T-cell (primary cell): Measurements from ENCODE around the gene ASCC1. TPM values are rescaled to one million over a fixed set of nuclear protein-coding genes. Genes with fewer than 3 reads are reported as not detected.

ENCODE experiments used
- ATAC-seq, 4 experiments: fragments of 200-7000 bp in 3 of 4; fragments of 150-1000 bp in 1 of 4; cut with Tn5 transposase; replicated peaks in 1 of 4; 1 replicate in 3 of 4; 2 replicates in 1 of 4; pipeline ENCODE4 v1.10.0; 2021; ENCODE audit warnings: moderate library complexity in 3 of 4, mild to moderate bottlenecking in 2 of 4, moderate number of reproducible peaks in 1 of 4
- CTCF ChIA-PET, 2 donors: fragments of 300-600 bp; sonication (Branson Sonifier 250); formaldehyde crosslinking; loops; one replicate each; lab custom pipeline; 2022; ENCODE audit warnings: antibody characterized with exemption in 2 of 2; lab: Charles Lee
- POLR2A ChIA-PET, 2 donors: fragments of 300-600 bp; sonication (Branson Sonifier 250); formaldehyde crosslinking; loops; one replicate each; lab custom pipeline; 2022; ENCODE audit warnings: antibody characterized with exemption in 2 of 2; lab: Charles Lee
- DNase-seq, 35 experiments: peaks; one replicate each; pipeline versions ENCODE4 v3.0.0 to v3.0.0-alpha.2; 2013 to 2023
- H3K27ac ChIP-seq: one replicate; pipeline ENCODE4 v1.5.1; 2013; ENCODE audit warnings: low read length
- H3K27me3 ChIP-seq, 2 experiments: replicated peaks in 1 of 2; 1 replicate in 1 of 2; 2 replicates in 1 of 2; pipeline versions ENCODE4 v1.6.1 to v1.7.0; 2013; ENCODE audit warnings: low read length in 1 of 2, mixed read lengths in 1 of 2; ENCODE audit not compliant: control insufficient read depth in 2 of 2, insufficient read depth in 2 of 2; ENCODE audit errors: extremely low read depth in 1 of 2
- H3K36me3 ChIP-seq, 2 donors: 1 replicate in 1 of 2; 2 replicates in 1 of 2; pipeline versions ENCODE4 v1.6.1 to v1.7.0; 2013; ENCODE audit warnings: low read length in 1 of 2; ENCODE audit not compliant: control insufficient read depth in 2 of 2, insufficient read depth in 1 of 2; ENCODE audit errors: extremely low read depth in 1 of 2
- H3K4me1 ChIP-seq, 2 experiments: 1 replicate in 1 of 2; 2 replicates in 1 of 2; pipeline versions ENCODE4 v1.6.1 to v1.7.0; 2013; ENCODE audit warnings: low read length in 2 of 2, mixed read lengths in 1 of 2; ENCODE audit not compliant: insufficient read depth in 2 of 2, control insufficient read depth in 1 of 2; ENCODE audit errors: extremely low read depth in 1 of 2
- H3K4me3 ChIP-seq, 2 donors: 1 replicate in 1 of 2; 2 replicates in 1 of 2; pipeline versions ENCODE4 v1.5.1 to v1.7.0; 2013; ENCODE audit warnings: mild to moderate bottlenecking in 2 of 2, low read length in 1 of 2, moderate library complexity in 1 of 2; ENCODE audit not compliant: control insufficient read depth in 1 of 2; ENCODE audit errors: extremely low read depth in 1 of 2
- H3K9me3 ChIP-seq: 2 replicates; pipeline ENCODE4 v1.7.0; 2013
- H3K27ac Mint-ChIP-seq, 2 donors: one replicate each; pipeline ENCODE4 v1.8.0; 2020 to 2021; ENCODE audit warnings: mild to moderate bottlenecking in 2 of 2, mixed read lengths in 2 of 2
- H3K27me3 Mint-ChIP-seq, 2 donors: one replicate each; pipeline ENCODE4 v1.8.0; 2021 to 2022; ENCODE audit warnings: mixed read lengths in 2 of 2
- H3K36me3 Mint-ChIP-seq: one replicate; pipeline ENCODE4 v1.8.0; 2021; ENCODE audit warnings: mixed read lengths
- H3K4me1 Mint-ChIP-seq, 3 donors: one replicate each; pipeline ENCODE4 v1.8.0; 2020 to 2022; ENCODE audit warnings: mixed read lengths in 3 of 3, mild to moderate bottlenecking in 1 of 3
- H3K4me3 Mint-ChIP-seq, 3 donors: one replicate each; pipeline ENCODE4 v1.8.0; 2020 to 2022; ENCODE audit warnings: mild to moderate bottlenecking in 3 of 3, mixed read lengths in 3 of 3, moderate library complexity in 3 of 3
- H3K9me3 Mint-ChIP-seq, 3 donors: one replicate each; pipeline ENCODE4 v1.8.0; 2020 to 2022; ENCODE audit warnings: mixed read lengths in 3 of 3
- WGBS: methylation state at CpG from one replicate; pipeline ENCODE4 v1.1.5; 2013; ENCODE audit warnings: missing lambda C conversion rate; ENCODE audit not compliant: insufficient coverage; 5-methylcytosine and 5-hydroxymethylcytosine counted together
- total RNA-seq, 35 experiments: library from RNA in 6 of 35; stranded (reverse) in 6 of 35; fragments of 120-200 nt in 1 of 35; gene quantifications; one replicate each; pipeline versions ENCODE4 v1.2.1 to v1.2.4 and lab custom pipeline; 2013 to 2026

Gene ASCC1
- total RNA-seq, 5 donors from 2014 or later (not counting 1 experiment from before 2014, with no cell fraction given): 15.7 to 24.1 (median 21.7) TPM

GRCh38 chr10:72056113-72056512, 160.0 kb downstream of the ASCC1 start:
- Mint-ChIP-seq H3K27me3 (no peaks in the 10 kb centered on the region), H3K4me1 (peaks cover 32 to 33% (median 32%) of the 10 kb centered on the region in 3 donors), H3K4me3 (no peak overlapping the region), H3K27ac (no peak overlapping the region), H3K36me3 (no peaks in the 10 kb centered on the region), H3K9me3 (no peaks in the 10 kb centered on the region)
- Histone ChIP-seq H3K27ac (no peak overlapping the region), H3K4me3 (no peak overlapping the region), H3K4me1 (peaks cover 0 to 11% of the 10 kb centered on the region in 2 experiments), H3K36me3 (no peaks in the 10 kb centered on the region), H3K9me3 (no peaks in the 10 kb centered on the region), H3K27me3 (peaks cover 0 to 3% of the 10 kb centered on the region in 2 experiments)
- ChIA-PET CTCF (interaction anchor here (0.6 to 0.7 kb wide), 3 partner anchors 265 to 1195 kb away, joined by 3 to 4 read pairs (median 3); no protein-coding TSS in a partner anchor), POLR2A (interaction anchor here (0.6 to 0.7 kb wide), 3 partner anchors 9 to 679 kb away, joined by 3 read pairs; no protein-coding TSS in a partner anchor)
- ATAC-seq (no peak), DNase-seq (no peak)
- WGBS: 86% methylated on average over 4 of the region's 5 CpGs

GRCh38 chr10:72053690-72054089, 162.4 kb downstream of the ASCC1 start:
- Histone ChIP-seq H3K9me3 (no peaks in the 10 kb centered on the region), H3K4me3 (no peak overlapping the region), H3K36me3 (no peaks in the 10 kb centered on the region), H3K27me3 (peaks cover 0 to 3% of the 10 kb centered on the region in 2 experiments), H3K27ac (no peak overlapping the region), H3K4me1 (peaks cover 0 to 7% of the 10 kb centered on the region in 2 experiments)
- ChIA-PET POLR2A (no interaction called here), CTCF (no interaction called here)
- ATAC-seq (no peak), DNase-seq (no peak)
- Mint-ChIP-seq H3K27me3 (no peaks in the 10 kb centered on the region), H3K4me1 (peaks cover 10 to 14% (median 12%) of the 10 kb centered on the region in 3 donors), H3K36me3 (no peaks in the 10 kb centered on the region), H3K4me3 (no peak overlapping the region), H3K9me3 (no peaks in the 10 kb centered on the region), H3K27ac (no peak overlapping the region)
- 90% methylated on average over 7 of the region's 7 CpGs for WGBS

GRCh38 chr10:72050873-72051272, 165.2 kb downstream of the ASCC1 start:
- Histone ChIP-seq H3K4me3 (no peak overlapping the region), H3K4me1 (no peaks in the 10 kb centered on the region), H3K36me3 (no peaks in the 10 kb centered on the region), H3K9me3 (no peaks in the 10 kb centered on the region), H3K27ac (no peak overlapping the region), H3K27me3 (peaks cover 0 to 3% of the 10 kb centered on the region in 2 experiments)
- Mint-ChIP-seq H3K4me1 (peaks cover 7 to 11% (median 8%) of the 10 kb centered on the region in 3 donors), H3K36me3 (no peaks in the 10 kb centered on the region), H3K9me3 (no peaks in the 10 kb centered on the region), H3K27me3 (no peaks in the 10 kb centered on the region), H3K4me3 (no peak overlapping the region), H3K27ac (no peak overlapping the region)
- POLR2A ChIA-PET: no interaction called here
- no peak for DNase-seq
- 100% methylated on average over 1 of the region's 3 CpGs for WGBS
- CTCF ChIA-PET: interaction anchor here in 1 of 2 donors (0.5 to 0.6 kb wide), 2 partner anchors 293 to 1949 kb away, joined by 3 read pairs; no protein-coding TSS in a partner anchor
- no peak for ATAC-seq

GRCh38 chr10:72049969-72050781, 165.9 kb downstream of the ASCC1 start:
- CTCF ChIA-PET: interaction anchor here in 1 of 2 donors (0.6 to 1.7 kb wide), 3 partner anchors 9 to 228 kb away, joined by 3 to 6 read pairs (median 3); no protein-coding TSS in a partner anchor

GRCh38 chr10:72049472-72049871, 166.6 kb downstream of the ASCC1 start:
- H3K9me3 Mint-ChIP-seq: no peaks in the 10 kb centered on the region
- H3K9me3 ChIP-seq: no peaks in the 10 kb centered on the region
- no peak overlapping the region for H3K4me3 ChIP-seq
- H3K36me3 Mint-ChIP-seq: no peaks in the 10 kb centered on the region
- no peaks in the 10 kb centered on the region for H3K4me1 ChIP-seq
- POLR2A ChIA-PET: no interaction called here
- 67% methylated on average over 1 of the region's 1 CpG for WGBS
- ATAC-seq: no peak
- peaks cover 0 to 3% of the 10 kb centered on the region in 2 experiments for H3K27me3 ChIP-seq
- H3K27ac Mint-ChIP-seq: no peak overlapping the region
- peaks cover 7 to 8% (median 7%) of the 10 kb centered on the region in 3 donors for H3K4me1 Mint-ChIP-seq
- H3K4me3 Mint-ChIP-seq: no peak overlapping the region
- DNase-seq: no peak
- no peaks in the 10 kb centered on the region for H3K27me3 Mint-ChIP-seq
- no peak overlapping the region for H3K27ac ChIP-seq
- CTCF ChIA-PET: interaction anchor here (0.6 to 1.9 kb wide), 11 partner anchors 8 to 370 kb away, joined by 3 to 13 read pairs (median 5); no protein-coding TSS in a partner anchor
- no peaks in the 10 kb centered on the region for H3K36me3 ChIP-seq

More at GRCh38 chr10:72049969-72050781, 165.9 kb downstream of the ASCC1 start:
- peaks cover 7 to 9% (median 8%) of the 10 kb centered on the region in 3 donors for H3K4me1 Mint-ChIP-seq
- Histone ChIP-seq H3K27me3 (peaks cover 0 to 3% of the 10 kb centered on the region in 2 experiments), H3K9me3 (no peaks in the 10 kb centered on the region), H3K27ac (no peak overlapping the region), H3K4me1 (no peaks in the 10 kb centered on the region), H3K4me3 (no peak overlapping the region), H3K36me3 (no peaks in the 10 kb centered on the region)
- POLR2A ChIA-PET: no interaction called here
- ATAC-seq (no peak), DNase-seq (no peak)
- WGBS: no CpG with 5 or more reads among the region's 5 CpGs
- no peak overlapping the region for H3K4me3 Mint-ChIP-seq
- H3K27me3 Mint-ChIP-seq: no peaks in the 10 kb centered on the region
- no peaks in the 10 kb centered on the region for H3K36me3 Mint-ChIP-seq
- H3K9me3 Mint-ChIP-seq: no peaks in the 10 kb centered on the region
- no peak overlapping the region for H3K27ac Mint-ChIP-seq

- no peaks in the 10 kb centered on the region for H3K36me3 Mint-ChIP-seq
- Histone ChIP-seq H3K4me3 (no peak overlapping the region), H3K27me3 (peaks cover 0 to under 1% of the 10 kb centered on the region in 2 experiments), H3K9me3 (no peaks in the 10 kb centered on the region), H3K4me1 (no peaks in the 10 kb centered on the region), H3K27ac (no peak overlapping the region), H3K36me3 (no peaks in the 10 kb centered on the region)
- no peak overlapping the region for H3K4me3 Mint-ChIP-seq
- peak overlapping the region; percentile 21 to 72 for H3K27ac Mint-ChIP-seq
- DNase-seq: peak; percentile 66 to 95 (median 82)
- ChIA-PET CTCF (interaction anchor here (0.5 to 1.9 kb wide), 40 partner anchors 9 to 1092 kb away, joined by 3 to 13 read pairs (median 4); partner anchors contain the start of genes ANAPC16 (in 1 of the 2), DDIT4 (in 1 of the 2) and SPOCK2 (in 1 of the 2)), POLR2A (interaction anchor here in 1 of 2 donors (0.6 to 0.7 kb wide), 2 partner anchors 84 to 96 kb away, joined by 3 to 4 read pairs; no protein-coding TSS in a partner anchor)
- peaks cover 7 to 8% (median 7%) of the 10 kb centered on the region in 3 donors for H3K4me1 Mint-ChIP-seq
- peak; percentile 85 to 98 (median 96) for ATAC-seq
- H3K9me3 Mint-ChIP-seq: no peaks in the 10 kb centered on the region
- H3K27me3 Mint-ChIP-seq: no peaks in the 10 kb centered on the region
- WGBS: 50% methylated on average over 4 of the region's 12 CpGs
These were observed 167.5 kb downstream of the ASCC1 start for GRCh38 chr10:72048450-72049124.
